ENCODE results near the gene FAM118B.

The FAM118B gene

GRCh38 chr11:126189109-126189929, 22.3 kb upstream of the FAM118B start:
- TF ChIP-seq PATZ1 (CRISPR knock-in tag; IDR thresholded peaks at IDR 0.05; ENCODE audit: borderline replicate concordance), result no peak
- TF ChIP-seq BACH2 (CRISPR knock-in tag; IDR thresholded peaks at IDR 0.05; ENCODE audit: borderline replicate concordance), result no peak
- TF ChIP-seq, protein P1, sequence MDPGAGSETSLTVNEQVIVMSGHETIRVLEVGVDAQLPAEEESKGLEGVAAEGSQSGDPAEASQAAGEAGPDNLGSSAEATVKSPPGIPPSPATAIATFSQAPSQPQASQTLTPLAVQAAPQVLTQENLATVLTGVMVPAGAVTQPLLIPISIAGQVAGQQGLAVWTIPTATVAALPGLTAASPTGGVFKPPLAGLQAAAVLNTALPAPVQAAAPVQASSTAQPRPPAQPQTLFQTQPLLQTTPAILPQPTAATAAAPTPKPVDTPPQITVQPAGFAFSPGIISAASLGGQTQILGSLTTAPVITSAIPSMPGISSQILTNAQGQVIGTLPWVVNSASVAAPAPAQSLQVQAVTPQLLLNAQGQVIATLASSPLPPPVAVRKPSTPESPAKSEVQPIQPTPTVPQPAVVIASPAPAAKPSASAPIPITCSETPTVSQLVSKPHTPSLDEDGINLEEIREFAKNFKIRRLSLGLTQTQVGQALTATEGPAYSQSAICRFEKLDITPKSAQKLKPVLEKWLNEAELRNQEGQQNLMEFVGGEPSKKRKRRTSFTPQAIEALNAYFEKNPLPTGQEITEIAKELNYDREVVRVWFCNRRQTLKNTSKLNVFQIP (CRISPR knock-in tag; IDR thresholded peaks at IDR 0.05; ENCODE audit: borderline replicate concordance, low read depth), result no peak
- no peak for TF ChIP-seq ISL1 (CRISPR knock-in tag; IDR thresholded peaks at IDR 0.05)
- TF ChIP-seq, protein P2, sequence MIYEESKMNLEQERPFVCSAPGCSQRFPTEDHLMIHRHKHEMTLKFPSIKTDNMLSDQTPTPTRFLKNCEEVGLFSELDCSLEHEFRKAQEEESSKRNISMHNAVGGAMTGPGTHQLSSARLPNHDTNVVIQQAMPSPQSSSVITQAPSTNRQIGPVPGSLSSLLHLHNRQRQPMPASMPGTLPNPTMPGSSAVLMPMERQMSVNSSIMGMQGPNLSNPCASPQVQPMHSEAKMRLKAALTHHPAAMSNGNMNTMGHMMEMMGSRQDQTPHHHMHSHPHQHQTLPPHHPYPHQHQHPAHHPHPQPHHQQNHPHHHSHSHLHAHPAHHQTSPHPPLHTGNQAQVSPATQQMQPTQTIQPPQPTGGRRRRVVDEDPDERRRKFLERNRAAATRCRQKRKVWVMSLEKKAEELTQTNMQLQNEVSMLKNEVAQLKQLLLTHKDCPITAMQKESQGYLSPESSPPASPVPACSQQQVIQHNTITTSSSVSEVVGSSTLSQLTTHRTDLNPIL (CRISPR knock-in tag; IDR thresholded peaks at IDR 0.05; ENCODE audit: low read depth), result no peak
- no peak for TF ChIP-seq RARB (CRISPR knock-in tag; IDR thresholded peaks at IDR 0.05)
- TF ChIP-seq TOX (CRISPR knock-in tag; IDR thresholded peaks at IDR 0.05; ENCODE audit: borderline replicate concordance), result no peak
- no peak for TF ChIP-seq PPARA (CRISPR knock-in tag; IDR thresholded peaks at IDR 0.05; ENCODE audit: borderline replicate concordance)
- TF ChIP-seq ZNF8 (CRISPR knock-in tag; IDR thresholded peaks at IDR 0.05), result no peak
- no peak for ATAC-seq

GRCh38 chr11:126190792-126191191, 20.8 kb upstream of the FAM118B start:
- no peak for TF ChIP-seq ESRRG (CRISPR knock-in tag; IDR thresholded peaks at IDR 0.05)
- ATAC-seq, result no peak

DNA sequence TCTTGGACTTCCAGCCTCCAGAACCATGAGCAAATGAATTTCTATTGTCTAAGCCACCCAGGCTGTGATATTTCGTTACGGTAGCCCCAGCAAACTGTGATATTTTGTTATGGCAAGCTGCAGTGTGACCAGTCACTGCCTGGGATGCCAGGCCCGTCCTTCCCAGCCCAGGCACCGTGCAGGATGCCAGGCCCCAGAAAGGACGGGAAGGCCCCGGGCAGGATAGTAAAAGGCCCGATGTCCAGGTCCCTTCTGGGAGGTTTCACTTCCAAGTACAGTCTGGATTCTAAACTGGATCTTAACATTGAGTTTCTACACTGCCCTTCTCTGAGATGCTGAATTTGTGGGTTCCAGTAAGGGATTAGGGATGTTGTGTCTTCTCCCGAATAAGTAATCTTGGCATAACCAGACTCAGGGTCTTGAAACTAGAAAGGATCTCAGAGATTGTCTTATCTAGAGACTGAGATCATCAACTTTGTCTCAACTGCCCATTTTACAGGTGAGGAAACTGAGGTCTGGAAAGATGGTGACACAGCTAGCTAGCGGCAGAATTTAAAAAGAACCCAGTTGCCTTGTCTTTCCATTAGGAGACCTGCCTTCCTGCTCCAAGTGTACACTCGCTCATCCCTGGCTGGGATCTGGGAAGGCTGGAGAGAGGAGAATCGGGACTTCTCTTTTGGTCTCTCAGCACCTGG, 20.1 kb upstream of the FAM118B start:
- no peak for TF ChIP-seq ESRRG (CRISPR knock-in tag; IDR thresholded peaks at IDR 0.05)
- TF ChIP-seq, protein P3, sequence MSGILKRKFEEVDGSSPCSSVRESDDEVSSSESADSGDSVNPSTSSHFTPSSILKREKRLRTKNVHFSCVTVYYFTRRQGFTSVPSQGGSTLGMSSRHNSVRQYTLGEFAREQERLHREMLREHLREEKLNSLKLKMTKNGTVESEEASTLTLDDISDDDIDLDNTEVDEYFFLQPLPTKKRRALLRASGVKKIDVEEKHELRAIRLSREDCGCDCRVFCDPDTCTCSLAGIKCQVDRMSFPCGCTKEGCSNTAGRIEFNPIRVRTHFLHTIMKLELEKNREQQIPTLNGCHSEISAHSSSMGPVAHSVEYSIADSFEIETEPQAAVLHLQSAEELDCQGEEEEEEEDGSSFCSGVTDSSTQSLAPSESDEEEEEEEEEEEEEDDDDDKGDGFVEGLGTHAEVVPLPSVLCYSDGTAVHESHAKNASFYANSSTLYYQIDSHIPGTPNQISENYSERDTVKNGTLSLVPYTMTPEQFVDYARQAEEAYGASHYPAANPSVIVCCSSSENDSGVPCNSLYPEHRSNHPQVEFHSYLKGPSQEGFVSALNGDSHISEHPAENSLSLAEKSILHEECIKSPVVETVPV (CRISPR knock-in tag; IDR thresholded peaks at IDR 0.05), result no peak
- no peak for TF ChIP-seq RARB (CRISPR knock-in tag; IDR thresholded peaks at IDR 0.05)
- TF ChIP-seq, protein P1 (CRISPR knock-in tag; IDR thresholded peaks at IDR 0.05; ENCODE audit: borderline replicate concordance, low read depth), result no peak
- TF ChIP-seq TOX (CRISPR knock-in tag; IDR thresholded peaks at IDR 0.05; ENCODE audit: borderline replicate concordance), result no peak
- no peak for TF ChIP-seq TCF4 (CRISPR knock-in tag; IDR thresholded peaks at IDR 0.05; ENCODE audit: borderline replicate concordance)
- no peak for TF ChIP-seq GLIS3 (CRISPR knock-in tag; IDR thresholded peaks at IDR 0.05)
- no peak for TF ChIP-seq OSR1 (CRISPR knock-in tag; IDR thresholded peaks at IDR 0.05)
- ATAC-seq, result no peak

- no peak for TF ChIP-seq CSDC2 (CRISPR knock-in tag; IDR thresholded peaks at IDR 0.05)
- TF ChIP-seq, protein P3 (CRISPR knock-in tag; IDR thresholded peaks at IDR 0.05), result no peak
- ATAC-seq, result no peak
Observed at GRCh38 chr11:126192361-126192760, 19.2 kb upstream of the FAM118B start.
